Measurements from ENCODE around the gene CPNE5. TPM values are rescaled to one million over a fixed set of nuclear protein-coding genes. Genes with fewer than 3 reads are reported as not detected.

The CPNE5 gene
- total RNA-seq, 1 experiment from 2014 or later: not detected

DNA sequence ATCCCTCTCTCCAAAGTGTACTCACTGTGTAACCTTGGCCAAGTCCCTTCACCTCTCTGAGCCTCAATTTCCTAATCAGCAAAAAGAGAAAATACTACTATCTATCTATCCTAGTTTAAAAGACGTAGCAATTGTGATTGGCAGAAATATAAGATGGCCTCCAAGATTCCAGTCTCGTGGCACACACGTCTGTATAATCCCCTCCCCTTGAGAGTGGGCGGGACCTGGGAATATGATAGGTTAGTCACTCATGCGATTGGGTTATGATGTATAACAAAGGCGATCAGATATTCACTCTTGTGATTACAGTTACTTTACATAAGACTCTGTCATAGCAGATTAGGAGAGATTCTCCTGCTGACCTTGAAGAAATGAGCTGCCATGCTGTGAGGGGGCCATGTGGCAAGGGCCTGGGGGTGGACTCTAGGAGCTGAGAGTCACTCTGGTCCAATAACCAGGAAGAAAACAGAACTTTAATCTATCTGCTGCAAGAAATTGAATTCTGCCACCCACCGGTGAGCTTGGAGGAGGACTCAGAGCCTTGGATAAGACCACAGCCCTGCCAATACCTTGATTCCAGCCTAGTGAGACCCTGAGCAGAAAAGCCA is 6.0 kb downstream of the CPNE5 start:
- Histone ChIP-seq H4K20me1 (ENCODE audit: low read length) (no peaks in the 10 kb centered on the region), H3K36me3 (ENCODE audit: low read depth, low read length) (no peaks in the 10 kb centered on the region), H3K4me3 (ENCODE audit: low read length) (no peak overlapping the region), H3K27ac (ENCODE audit: low read length) (no peak overlapping the region), H3K4me2 (ENCODE audit: low read length) (no peak overlapping the region), H3F3A (ENCODE audit: low read length, unreplicated experiment) (no peaks in the 10 kb centered on the region), H3K9me3 (ENCODE audit: low read length) (no peaks in the 10 kb centered on the region), H3K27me3 (ENCODE audit: low read length) (no peaks in the 10 kb centered on the region), H3K9ac (ENCODE audit: low read length) (no peak overlapping the region), H2AFZ (ENCODE audit: low read length) (no peak overlapping the region), H3K4me1 (ENCODE audit: insufficient read depth, low read length) (no peaks in the 10 kb centered on the region), H3K79me2 (ENCODE audit: low read length) (no peaks in the 10 kb centered on the region), H3K9me2 (replicated peaks; ENCODE audit: low read length) (no peaks in the 10 kb centered on the region)
- TF ChIP-seq EZH2 (IDR thresholded peaks at IDR 0.05; ENCODE audit: low read length, unreplicated experiment): no peak
- no peak for TF ChIP-seq EZH2phosphoT487 (IDR thresholded peaks at IDR 0.05; ENCODE audit: borderline replicate concordance, low read length)
- TF ChIP-seq CTCF (conservative IDR thresholded peaks at IDR 0.05; ENCODE audit: low read depth, low read length): no peak
- BruUV-seq (replicated peaks): no TSS peak
- DNase-seq: no peak
- no peak for ATAC-seq
- ChIA-PET CTCF (no interaction called here), POLR2A (ENCODE audit: unreplicated experiment) (no interaction called here)
- intact Hi-C loops (cut with micrococcal nuclease): no loop called here

DNA sequence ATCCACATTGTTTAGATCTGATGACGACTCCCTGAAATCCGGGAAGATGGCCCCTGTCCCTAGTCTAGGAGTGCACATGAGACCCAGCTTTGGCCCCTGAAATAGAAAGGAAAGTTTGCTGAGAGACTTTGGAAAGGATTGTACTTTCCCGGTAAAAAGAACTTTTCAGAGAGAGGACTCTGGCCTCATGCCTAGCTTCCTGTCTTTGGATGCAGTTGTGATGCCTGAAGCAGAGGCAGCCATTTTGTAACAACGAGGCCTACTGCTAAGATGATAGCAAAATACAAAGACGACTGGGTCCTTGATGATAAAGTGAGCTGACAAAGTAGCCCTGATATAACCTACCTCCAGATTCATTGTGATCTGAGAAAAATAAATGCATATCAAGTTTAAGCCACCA is 6.9 kb downstream of the CPNE5 start:
- H3K36me3 ChIP-seq (ENCODE audit: low read depth, low read length): no peaks in the 10 kb centered on the region
- CTCF ChIA-PET: interaction anchor here (0.6 kb wide), 1 partner anchor 81 kb away, joined by 3 read pairs; no protein-coding TSS in a partner anchor

More for the DNA sequence above, 6.9 kb downstream of the CPNE5 start:
- Histone ChIP-seq H3K4me3 (ENCODE audit: low read length) (no peak overlapping the region), H2AFZ (ENCODE audit: low read length) (no peak overlapping the region), H3K27ac (ENCODE audit: low read length) (no peak overlapping the region), H4K20me1 (ENCODE audit: low read length) (no peaks in the 10 kb centered on the region), H3K4me1 (ENCODE audit: insufficient read depth, low read length) (peaks cover 7% of the 10 kb centered on the region), H3K4me2 (ENCODE audit: low read length) (no peak overlapping the region), H3K79me2 (ENCODE audit: low read length) (no peaks in the 10 kb centered on the region), H3K9me3 (ENCODE audit: low read length) (no peaks in the 10 kb centered on the region), H3F3A (ENCODE audit: low read length, unreplicated experiment) (no peaks in the 10 kb centered on the region), H3K9me2 (replicated peaks; ENCODE audit: low read length) (no peaks in the 10 kb centered on the region), H3K27me3 (ENCODE audit: low read length) (no peaks in the 10 kb centered on the region), H3K9ac (ENCODE audit: low read length) (no peak overlapping the region)
- ATAC-seq (no peak), DNase-seq (no peak)
- intact Hi-C loops (cut with micrococcal nuclease): no loop called here
- POLR2A ChIA-PET (ENCODE audit: unreplicated experiment): interaction anchor here (0.7 kb wide), 1 partner anchor 40 kb away, joined by 4 read pairs; no protein-coding TSS in a partner anchor
- no peak for TF ChIP-seq EZH2 (IDR thresholded peaks at IDR 0.05; ENCODE audit: low read length, unreplicated experiment)
- no peak for TF ChIP-seq EZH2phosphoT487 (IDR thresholded peaks at IDR 0.05; ENCODE audit: borderline replicate concordance, low read length)
- no peak for TF ChIP-seq CTCF (conservative IDR thresholded peaks at IDR 0.05; ENCODE audit: low read depth, low read length)
- no TSS peak for BruUV-seq (replicated peaks)
